Neural cell (in vitro differentiated cells): ENCODE measurements around the gene SLC24A2. TPM values are rescaled to one million over a fixed set of nuclear protein-coding genes. Genes with fewer than 3 reads are reported as not detected.

ENCODE experiments used
- H2AFZ ChIP-seq: fragments of 200-600, 300-800 bp; sonication (generic), shearing (Covaris generic); 2 replicates; pipeline ENCODE4 v1.6.0; 2014; ENCODE audit warnings: low read depth, mild to moderate bottlenecking, antibody characterized with exemption, low read length, moderate library complexity
- H3F3A ChIP-seq: fragments of 200-600 bp; shearing (Covaris generic); 2 replicates; pipeline ENCODE4 v1.6.1; 2016; ENCODE audit warnings: mild to moderate bottlenecking, moderate library complexity, mixed read lengths, antibody characterized with exemption, low read length; ENCODE audit not compliant: insufficient read depth, poor library complexity, severe bottlenecking
- H3K27ac ChIP-seq: fragments of 200-600, 300-800 bp; sonication (generic), shearing (Covaris generic); 2 replicates; pipeline ENCODE4 v1.5.1; 2014; ENCODE audit warnings: mild to moderate bottlenecking, low read length, moderate library complexity
- H3K27me3 ChIP-seq: fragments of 300-800, 200-600 bp; sonication (generic), shearing (Covaris generic); 2 replicates; pipeline ENCODE4 v1.6.0; 2014; ENCODE audit warnings: mild to moderate bottlenecking, low read depth, low read length, moderate library complexity; ENCODE audit not compliant: insufficient read depth
- H3K36me3 ChIP-seq: fragments of 300-800, 200-600 bp; sonication (generic), shearing (Covaris generic); 2 replicates; pipeline ENCODE4 v1.5.1; 2014; ENCODE audit warnings: mild to moderate bottlenecking, antibody characterized with exemption, low read length, moderate library complexity; ENCODE audit not compliant: insufficient read depth
- H3K4me2 ChIP-seq: fragments of 300-800, 200-600 bp; sonication (generic), shearing (Covaris generic); 2 replicates; pipeline ENCODE4 v1.6.0; 2014; ENCODE audit warnings: mild to moderate bottlenecking, low read length
- H3K4me3 ChIP-seq: fragments of 300-800, 200-600 bp; sonication (generic), shearing (Covaris generic); 2 replicates; pipeline ENCODE4 v1.5.1; 2014; ENCODE audit warnings: mild to moderate bottlenecking, low read length, moderate library complexity
- H3K79me2 ChIP-seq: fragments of 200-600 bp; shearing (Covaris generic); replicated peaks from 2 replicates; pipeline ENCODE4 v1.6.0; 2014; ENCODE audit warnings: mild to moderate bottlenecking, low read length, moderate library complexity; ENCODE audit not compliant: insufficient read depth
- H3K9ac ChIP-seq: fragments of 300-800, 200-600 bp; sonication (generic), shearing (Covaris generic); 2 replicates; pipeline ENCODE4 v1.6.1; 2016; ENCODE audit warnings: mild to moderate bottlenecking, low read length, mixed read lengths
- H3K9me2 ChIP-seq: fragments of 200-600 bp; shearing (Covaris generic); 2 replicates; pipeline ENCODE4 v1.6.1; 2016; ENCODE audit warnings: mild to moderate bottlenecking, low read length, mixed read lengths; ENCODE audit not compliant: insufficient read depth
- H3K9me3 ChIP-seq: fragments of 200-600, 300-800 bp; sonication (generic), shearing (Covaris generic); 2 replicates; pipeline ENCODE4 v1.6.1; 2016; ENCODE audit warnings: mild to moderate bottlenecking, mixed run types, low read length, moderate library complexity, mixed read lengths
- H4K20me1 ChIP-seq: fragments of 200-600 bp; shearing (Covaris generic); 2 replicates; pipeline ENCODE4 v1.6.1; 2016; ENCODE audit warnings: mild to moderate bottlenecking, mixed run types; ENCODE audit not compliant: insufficient read depth
- EP300 ChIP-seq: fragments of 450-650 bp; conservative IDR thresholded peaks from 2 replicates; pipeline ENCODE4 v1.6.1; 2014; ENCODE audit warnings: antibody characterized with exemption, mild to moderate bottlenecking, moderate library complexity; ENCODE audit not compliant: poor library complexity, severe bottlenecking
- EZH2 ChIP-seq: fragments of 200-600, 300-800 bp; shearing (Covaris generic), sonication (generic); IDR thresholded peaks from 2 replicates; pipeline ENCODE4 v1.6.1; 2014; ENCODE audit warnings: antibody characterized with exemption, low read length, borderline replicate concordance, mild to moderate bottlenecking; ENCODE audit not compliant: insufficient read depth, poor library complexity, severe bottlenecking
- MXI1 ChIP-seq: fragments of 450-650 bp; conservative IDR thresholded peaks from 2 replicates; pipeline ENCODE4 v1.6.1; 2014; ENCODE audit warnings: antibody characterized with exemption, mild to moderate bottlenecking; ENCODE audit not compliant: poor library complexity, severe bottlenecking
- POLR2AphosphoS5 ChIP-seq: IDR thresholded peaks from 2 replicates; pipeline ENCODE4 v1.6.1; 2012
- RAD21 ChIP-seq: fragments of 450-650 bp; conservative IDR thresholded peaks from 2 replicates; pipeline ENCODE4 v1.6.1; 2014; ENCODE audit warnings: antibody characterized with exemption, mild to moderate bottlenecking, moderate library complexity
- SMC3 ChIP-seq: fragments of 450-650 bp; conservative IDR thresholded peaks from 2 replicates; pipeline ENCODE4 v1.6.1; 2014; ENCODE audit warnings: antibody characterized with exemption, mild to moderate bottlenecking, moderate library complexity; ENCODE audit not compliant: poor library complexity
- TAF1 ChIP-seq: IDR thresholded peaks from 2 replicates; pipeline ENCODE4 v1.6.1; 2012; ENCODE audit warnings: low read depth
- polyA plus RNA-seq: library from polyadenylated mRNA; depleted of rRNA; stranded (reverse); fragments of >200 nt; gene quantifications from 2 replicates; pipeline ENCODE4 v1.2.3, GENCODE V29; 2014
- TF ChIP-seq, protein P1 (sequence below): IDR thresholded peaks from 2 replicates; pipeline ENCODE4 v1.6.1; 2012; ENCODE audit warnings: borderline replicate concordance
- TF ChIP-seq, protein P2 (sequence below): fragments of 450-650 bp; IDR thresholded peaks from 2 replicates; pipeline ENCODE4 v1.5.1; 2014; ENCODE audit warnings: antibody characterized with exemption, mild to moderate bottlenecking, moderate library complexity; ENCODE audit not compliant: poor library complexity, severe bottlenecking

SLC24A2 gene
- polyA plus RNA-seq, 1 donor from 2014 or later, result 0.56 TPM

DNA sequence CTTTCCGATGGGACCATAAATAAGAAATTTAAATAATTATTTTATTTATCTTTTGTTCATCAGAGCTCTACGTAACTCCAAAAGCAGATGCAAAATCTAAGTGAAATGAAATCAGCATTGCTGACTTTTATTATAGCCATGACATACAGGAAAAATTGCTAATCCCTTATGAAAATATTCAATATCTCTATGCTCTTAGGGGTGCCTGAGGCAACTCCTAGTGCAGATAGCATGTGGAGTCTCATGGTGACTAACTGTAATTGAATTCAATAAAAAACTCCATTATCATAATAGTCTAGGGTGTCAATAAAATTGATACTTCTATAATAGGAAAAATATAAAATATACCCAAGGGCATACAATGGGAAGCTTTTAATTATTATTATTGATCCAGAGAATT, 42.6 kb downstream of the SLC24A2 start:
- no peaks in the 10 kb centered on the region for H3K9me3 ChIP-seq
- no peaks in the 10 kb centered on the region for H3K79me2 ChIP-seq
- no peaks in the 10 kb centered on the region for H3K36me3 ChIP-seq
- no peak overlapping the region for H3K9ac ChIP-seq
- H3K27ac ChIP-seq, result no peak overlapping the region
- no peaks in the 10 kb centered on the region for H3K27me3 ChIP-seq
- no peak for TF ChIP-seq SMC3
- TF ChIP-seq, protein P1, sequence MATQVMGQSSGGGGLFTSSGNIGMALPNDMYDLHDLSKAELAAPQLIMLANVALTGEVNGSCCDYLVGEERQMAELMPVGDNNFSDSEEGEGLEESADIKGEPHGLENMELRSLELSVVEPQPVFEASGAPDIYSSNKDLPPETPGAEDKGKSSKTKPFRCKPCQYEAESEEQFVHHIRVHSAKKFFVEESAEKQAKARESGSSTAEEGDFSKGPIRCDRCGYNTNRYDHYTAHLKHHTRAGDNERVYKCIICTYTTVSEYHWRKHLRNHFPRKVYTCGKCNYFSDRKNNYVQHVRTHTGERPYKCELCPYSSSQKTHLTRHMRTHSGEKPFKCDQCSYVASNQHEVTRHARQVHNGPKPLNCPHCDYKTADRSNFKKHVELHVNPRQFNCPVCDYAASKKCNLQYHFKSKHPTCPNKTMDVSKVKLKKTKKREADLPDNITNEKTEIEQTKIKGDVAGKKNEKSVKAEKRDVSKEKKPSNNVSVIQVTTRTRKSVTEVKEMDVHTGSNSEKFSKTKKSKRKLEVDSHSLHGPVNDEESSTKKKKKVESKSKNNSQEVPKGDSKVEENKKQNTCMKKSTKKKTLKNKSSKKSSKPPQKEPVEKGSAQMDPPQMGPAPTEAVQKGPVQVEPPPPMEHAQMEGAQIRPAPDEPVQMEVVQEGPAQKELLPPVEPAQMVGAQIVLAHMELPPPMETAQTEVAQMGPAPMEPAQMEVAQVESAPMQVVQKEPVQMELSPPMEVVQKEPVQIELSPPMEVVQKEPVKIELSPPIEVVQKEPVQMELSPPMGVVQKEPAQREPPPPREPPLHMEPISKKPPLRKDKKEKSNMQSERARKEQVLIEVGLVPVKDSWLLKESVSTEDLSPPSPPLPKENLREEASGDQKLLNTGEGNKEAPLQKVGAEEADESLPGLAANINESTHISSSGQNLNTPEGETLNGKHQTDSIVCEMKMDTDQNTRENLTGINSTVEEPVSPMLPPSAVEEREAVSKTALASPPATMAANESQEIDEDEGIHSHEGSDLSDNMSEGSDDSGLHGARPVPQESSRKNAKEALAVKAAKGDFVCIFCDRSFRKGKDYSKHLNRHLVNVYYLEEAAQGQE, result no peak
- TF ChIP-seq EP300, result no peak
- no peak for TF ChIP-seq POLR2AphosphoS5
- no peaks in the 10 kb centered on the region for H3F3A ChIP-seq
- no peaks in the 10 kb centered on the region for H4K20me1 ChIP-seq
- no peak overlapping the region for H3K4me2 ChIP-seq
- no peaks in the 10 kb centered on the region for H3K9me2 ChIP-seq
- H3K4me3 ChIP-seq, result no peak overlapping the region
- no peak overlapping the region for H2AFZ ChIP-seq

DNA sequence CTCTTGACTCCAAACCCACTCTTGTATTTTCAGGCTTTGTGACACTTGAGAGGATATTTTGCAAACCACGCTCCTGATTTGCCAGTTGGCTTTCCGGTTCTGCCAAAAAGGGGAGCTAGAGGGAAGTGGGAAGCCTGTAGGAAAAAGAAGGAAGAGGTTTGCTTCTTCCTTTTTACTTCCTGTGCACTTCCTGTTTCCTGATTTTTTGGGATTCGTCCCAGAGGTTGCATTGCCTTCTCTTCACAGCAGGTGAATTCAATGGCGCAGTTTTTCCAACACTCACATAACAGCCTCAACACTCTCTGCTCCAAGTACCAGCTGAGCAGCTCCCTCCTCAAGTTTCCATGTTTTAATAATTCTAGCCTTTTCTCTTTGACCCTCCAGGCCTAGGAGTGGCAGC, 47.7 kb downstream of the SLC24A2 start:
- no peak overlapping the region for H2AFZ ChIP-seq

More for the DNA sequence above, 47.7 kb downstream of the SLC24A2 start:
- H3K9ac ChIP-seq, result no peak overlapping the region
- H3K9me3 ChIP-seq, result no peaks in the 10 kb centered on the region
- no peaks in the 10 kb centered on the region for H3F3A ChIP-seq
- no peaks in the 10 kb centered on the region for H3K27me3 ChIP-seq
- H3K9me2 ChIP-seq, result no peaks in the 10 kb centered on the region
- no peak overlapping the region for H3K27ac ChIP-seq
- H3K4me3 ChIP-seq, result no peak overlapping the region
- no peak for TF ChIP-seq EZH2
- no peak for TF ChIP-seq EP300
- TF ChIP-seq RAD21, result no peak
- no peak for TF ChIP-seq SMC3
- TF ChIP-seq, protein P1, result no peak
- TF ChIP-seq, protein P2, sequence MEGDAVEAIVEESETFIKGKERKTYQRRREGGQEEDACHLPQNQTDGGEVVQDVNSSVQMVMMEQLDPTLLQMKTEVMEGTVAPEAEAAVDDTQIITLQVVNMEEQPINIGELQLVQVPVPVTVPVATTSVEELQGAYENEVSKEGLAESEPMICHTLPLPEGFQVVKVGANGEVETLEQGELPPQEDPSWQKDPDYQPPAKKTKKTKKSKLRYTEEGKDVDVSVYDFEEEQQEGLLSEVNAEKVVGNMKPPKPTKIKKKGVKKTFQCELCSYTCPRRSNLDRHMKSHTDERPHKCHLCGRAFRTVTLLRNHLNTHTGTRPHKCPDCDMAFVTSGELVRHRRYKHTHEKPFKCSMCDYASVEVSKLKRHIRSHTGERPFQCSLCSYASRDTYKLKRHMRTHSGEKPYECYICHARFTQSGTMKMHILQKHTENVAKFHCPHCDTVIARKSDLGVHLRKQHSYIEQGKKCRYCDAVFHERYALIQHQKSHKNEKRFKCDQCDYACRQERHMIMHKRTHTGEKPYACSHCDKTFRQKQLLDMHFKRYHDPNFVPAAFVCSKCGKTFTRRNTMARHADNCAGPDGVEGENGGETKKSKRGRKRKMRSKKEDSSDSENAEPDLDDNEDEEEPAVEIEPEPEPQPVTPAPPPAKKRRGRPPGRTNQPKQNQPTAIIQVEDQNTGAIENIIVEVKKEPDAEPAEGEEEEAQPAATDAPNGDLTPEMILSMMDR, result no peak
- no peak for TF ChIP-seq MXI1
- TF ChIP-seq POLR2AphosphoS5, result no peak
- no peak for TF ChIP-seq TAF1
- H3K4me2 ChIP-seq, result no peak overlapping the region
- no peaks in the 10 kb centered on the region for H3K79me2 ChIP-seq
- H3K36me3 ChIP-seq, result no peaks in the 10 kb centered on the region
- no peaks in the 10 kb centered on the region for H4K20me1 ChIP-seq
